Measurements from ENCODE around the gene MAP4K4.

The MAP4K4 gene

DNA sequence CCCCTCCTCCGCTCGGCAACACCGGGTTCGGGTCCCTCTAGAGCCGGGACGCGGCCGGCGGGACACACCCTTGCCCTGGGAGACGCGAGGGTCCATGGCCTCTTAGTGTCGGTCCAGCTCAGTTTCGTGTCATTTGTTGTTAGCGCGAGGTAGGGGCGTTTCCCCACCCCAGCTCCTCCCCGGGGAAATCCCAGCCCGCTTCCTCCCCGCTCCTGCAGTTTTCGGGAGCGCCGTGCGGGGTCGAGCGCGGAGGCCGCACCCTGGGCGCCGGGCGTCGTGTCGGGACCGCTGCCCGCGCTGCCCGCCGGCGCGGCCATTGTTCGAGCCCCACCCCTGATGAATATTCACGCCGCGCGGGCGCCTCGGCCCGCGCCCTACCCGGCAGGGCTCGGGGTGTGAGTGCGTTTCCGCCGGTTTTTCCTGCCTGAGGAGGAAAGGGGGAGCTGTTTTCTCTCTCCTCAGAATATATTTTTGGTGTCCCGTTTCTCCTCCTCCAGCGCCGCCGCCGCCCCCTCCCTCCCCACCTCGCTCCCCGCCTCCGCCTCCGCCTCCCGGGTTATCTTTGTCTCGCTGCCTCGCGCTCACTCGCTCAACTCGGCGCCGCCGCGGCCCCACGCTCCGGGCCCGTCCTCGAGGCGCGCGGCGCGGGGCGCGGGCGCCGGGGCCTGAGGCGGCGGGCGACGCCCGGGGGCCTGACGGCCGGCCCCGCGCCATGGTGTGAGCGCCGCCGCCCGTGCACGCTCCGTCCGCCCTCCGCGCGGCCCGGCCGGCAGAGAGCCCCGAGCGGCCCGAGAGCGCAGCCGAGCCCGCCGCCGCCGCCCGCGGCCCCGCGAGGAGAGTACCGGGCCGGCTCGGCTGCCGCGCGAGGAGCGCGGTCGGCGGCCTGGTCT, at the start of gene MAP4K4:
Gene MAP4K4, plus strand, starts transcription at position 584 of the 890 bp plus-strand sequence. CDS start 374 bp downstream, outside the sequence.
- peak in 2 of 3 experiments; percentile 50 to 72 for DNase-seq (ENCODE audit: low read depth in 3 of 3)

DNA sequence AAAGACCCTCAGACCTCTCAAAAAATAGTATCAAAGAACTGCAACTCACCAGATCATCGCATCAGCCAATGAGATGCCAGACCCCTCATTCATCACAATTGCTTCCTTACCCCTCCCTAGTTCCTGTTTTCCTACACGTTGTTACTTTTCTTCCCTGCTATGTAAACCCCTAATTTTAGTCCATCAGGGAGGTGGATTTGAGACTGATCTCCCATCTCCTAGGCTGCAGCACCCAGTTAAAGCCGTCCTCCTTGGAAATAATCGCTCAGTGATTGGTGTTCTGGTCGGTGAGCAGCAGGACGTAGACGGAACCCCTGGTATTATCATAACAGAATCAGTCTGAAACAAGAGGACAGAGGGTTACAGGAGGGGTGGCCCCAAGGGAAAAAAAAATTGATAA, 44.0 kb upstream of the MAP4K4 start:
- DNase-seq (ENCODE audit: low read depth in 3 of 3), result no peak

DNA sequence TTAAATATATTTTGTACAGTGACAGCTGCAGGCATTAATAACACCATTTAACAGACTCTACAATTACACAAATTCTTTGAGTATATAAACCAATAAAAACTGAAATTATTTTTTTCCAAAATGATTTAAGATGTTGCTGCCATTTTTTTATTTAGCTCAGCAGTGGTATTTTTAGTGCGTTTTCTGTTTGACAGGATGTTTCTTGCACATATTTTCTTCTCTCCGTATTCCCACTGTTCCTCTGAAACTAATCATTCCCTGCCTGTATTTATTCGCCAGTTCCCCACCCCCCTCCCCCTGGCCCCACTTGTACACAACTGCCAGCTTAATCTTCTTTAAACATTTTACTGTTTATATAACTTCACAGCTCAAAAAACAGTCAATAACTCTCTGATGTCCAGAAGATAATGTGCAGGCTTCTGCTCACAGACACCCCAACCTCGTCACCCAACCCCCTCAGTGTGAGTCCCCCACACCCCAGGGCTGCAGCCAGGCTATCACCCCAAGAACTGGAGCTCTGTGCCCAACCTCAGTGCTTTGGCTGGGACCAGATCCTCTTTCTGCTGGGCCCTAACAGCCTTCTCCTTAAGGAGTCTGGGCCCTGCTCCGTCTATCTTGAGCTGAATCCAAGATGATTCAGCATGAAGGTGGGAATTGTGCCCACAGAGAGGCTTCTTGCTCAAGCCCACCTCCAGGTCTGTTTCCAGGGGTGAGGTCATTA, 41.6 kb upstream of the MAP4K4 start:
- no peak for DNase-seq (ENCODE audit: low read depth in 3 of 3)

DNA sequence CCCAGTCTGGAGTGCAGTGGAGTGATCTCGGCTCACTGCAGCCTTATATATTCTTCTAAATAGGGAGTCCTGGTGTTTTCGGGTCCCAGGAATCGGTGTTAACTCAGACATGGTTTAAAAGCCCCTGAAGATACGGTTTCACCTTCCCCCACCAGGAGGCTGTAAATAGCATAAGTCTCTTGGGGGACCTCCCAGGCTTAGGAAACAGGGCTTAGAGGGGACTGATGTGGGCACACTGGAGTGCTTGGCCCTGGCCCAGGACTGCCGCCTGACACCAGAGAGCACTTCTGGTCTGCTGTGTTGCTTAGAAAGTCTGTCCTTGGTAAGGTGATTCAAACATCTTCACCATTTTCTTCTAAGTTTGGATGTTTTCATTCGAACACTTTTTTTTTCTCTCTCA, 39.7 kb upstream of the MAP4K4 start:
- DNase-seq (ENCODE audit: low read depth in 3 of 3), result no peak

DNA sequence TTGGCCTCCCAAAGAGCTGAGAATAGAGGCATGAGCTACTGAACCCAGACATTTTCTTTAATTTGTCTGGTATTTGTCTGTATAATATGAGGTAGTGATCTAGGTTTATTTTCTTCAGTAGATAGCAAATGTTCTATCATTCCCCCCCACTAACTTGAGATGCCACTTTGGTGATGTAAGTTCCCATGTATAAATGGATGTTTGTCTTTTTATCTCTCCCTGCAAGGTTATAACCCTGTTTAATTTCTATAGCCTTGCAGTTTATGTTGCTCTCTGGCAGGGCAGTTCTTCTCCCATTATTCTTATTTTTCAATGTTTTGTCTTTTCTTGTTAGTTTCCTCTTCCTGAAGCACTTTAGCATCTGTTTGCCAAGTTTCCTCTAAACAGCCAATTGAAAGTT, 39.1 kb upstream of the MAP4K4 start:
- DNase-seq (ENCODE audit: low read depth in 3 of 3), result no peak

DNA sequence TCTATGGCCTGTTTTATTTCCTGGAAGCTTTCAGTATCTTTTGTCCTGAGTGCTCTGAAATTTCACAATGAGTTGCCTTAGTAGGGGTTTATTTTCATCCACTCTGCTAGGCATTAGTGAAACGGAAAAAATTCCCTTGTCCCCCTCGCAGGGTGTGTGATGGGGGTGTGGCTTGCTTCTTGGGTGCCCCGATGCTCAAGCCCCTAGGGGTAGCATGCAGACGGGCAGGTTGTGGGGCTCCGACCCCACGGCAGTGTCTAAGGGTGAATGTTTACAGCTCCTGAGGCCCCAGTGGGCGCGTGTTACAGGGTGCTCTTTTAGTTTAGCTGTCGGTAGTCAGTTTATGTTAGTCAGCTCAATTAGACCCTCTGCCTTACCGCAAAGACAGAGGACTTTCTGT, 32.2 kb upstream of the MAP4K4 start:
- DNase-seq (ENCODE audit: low read depth in 3 of 3), result no peak

DNA sequence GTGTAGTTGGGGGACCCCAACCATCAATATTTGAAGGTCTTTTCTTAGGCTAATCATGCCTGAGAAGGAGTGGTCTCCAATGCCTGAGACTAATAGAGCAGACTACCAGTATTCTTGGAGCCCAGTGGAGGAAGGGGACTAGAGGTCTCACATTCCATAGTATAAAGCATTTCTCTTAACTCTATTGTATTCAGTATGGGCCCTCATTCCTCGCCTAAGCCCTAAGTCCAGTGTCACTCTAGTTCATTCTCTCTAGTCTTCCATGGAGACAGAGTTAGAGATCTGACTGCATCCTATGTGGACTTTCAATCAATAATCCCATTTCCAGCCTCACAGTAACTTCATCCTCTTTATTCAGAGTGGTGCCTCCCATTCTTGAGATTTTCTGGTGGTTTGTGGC, 29.7 kb upstream of the MAP4K4 start:
- DNase-seq (ENCODE audit: low read depth in 3 of 3), result no peak

DNA sequence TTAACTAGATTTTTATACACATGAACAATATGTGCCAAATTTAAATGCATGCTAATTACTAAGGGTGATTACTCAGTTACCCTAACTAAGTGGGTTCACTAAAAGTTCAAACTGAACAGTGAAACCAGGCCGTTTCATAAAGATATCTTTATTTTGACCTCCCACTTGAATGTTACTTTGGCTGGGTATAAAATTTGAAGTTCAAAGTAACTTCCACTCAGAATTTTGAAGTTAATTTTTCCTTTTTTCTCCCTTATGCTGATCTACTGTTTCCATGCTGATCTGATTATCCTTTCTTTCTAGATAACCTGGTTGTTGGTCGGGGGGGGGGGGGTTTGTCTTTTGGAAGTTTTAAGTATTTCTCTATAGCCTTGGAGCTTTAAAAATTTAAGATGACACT, 25.5 kb upstream of the MAP4K4 start:
- no peak for DNase-seq (ENCODE audit: low read depth in 3 of 3)

DNA sequence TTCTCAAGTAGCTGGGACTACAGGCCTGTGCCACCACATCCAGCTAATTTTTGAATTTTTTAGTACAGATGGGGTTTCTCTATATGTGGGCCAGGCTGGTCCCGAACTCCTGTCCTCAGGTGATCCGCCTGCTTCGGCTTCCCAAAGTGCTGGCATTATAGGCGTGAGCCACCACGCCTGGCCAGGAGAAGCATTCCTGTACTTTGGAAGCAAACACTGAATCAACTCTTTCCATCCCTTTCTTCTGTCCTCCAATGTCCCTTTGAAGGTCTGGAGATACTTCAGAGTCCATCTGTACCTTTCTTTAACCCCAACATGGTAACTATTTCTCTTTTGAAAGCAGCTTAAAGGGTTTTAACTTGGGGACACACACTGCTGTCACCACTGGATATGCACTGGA, 23.6 kb upstream of the MAP4K4 start:
- DNase-seq (ENCODE audit: low read depth in 3 of 3), result no peak

DNA sequence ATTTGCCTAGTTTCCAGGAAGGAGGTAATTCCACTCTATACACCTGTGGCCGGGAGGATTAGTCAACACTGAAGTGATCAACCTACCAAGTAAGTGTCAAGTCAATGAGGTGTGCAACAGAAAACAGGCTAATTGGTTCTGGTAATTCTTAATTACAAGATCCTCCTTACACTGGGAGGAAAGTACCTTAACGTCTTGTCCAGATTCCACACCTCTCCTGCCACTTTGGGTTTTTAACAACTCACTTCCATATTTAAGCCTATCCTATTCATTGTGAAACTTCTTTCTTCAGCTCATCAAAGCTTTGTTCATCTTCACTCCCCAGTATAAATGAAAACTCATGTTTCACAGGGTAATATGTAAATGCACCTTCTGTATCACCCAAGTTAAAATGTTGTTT, 22.0 kb upstream of the MAP4K4 start:
- DNase-seq (ENCODE audit: low read depth in 3 of 3), result no peak

DNA sequence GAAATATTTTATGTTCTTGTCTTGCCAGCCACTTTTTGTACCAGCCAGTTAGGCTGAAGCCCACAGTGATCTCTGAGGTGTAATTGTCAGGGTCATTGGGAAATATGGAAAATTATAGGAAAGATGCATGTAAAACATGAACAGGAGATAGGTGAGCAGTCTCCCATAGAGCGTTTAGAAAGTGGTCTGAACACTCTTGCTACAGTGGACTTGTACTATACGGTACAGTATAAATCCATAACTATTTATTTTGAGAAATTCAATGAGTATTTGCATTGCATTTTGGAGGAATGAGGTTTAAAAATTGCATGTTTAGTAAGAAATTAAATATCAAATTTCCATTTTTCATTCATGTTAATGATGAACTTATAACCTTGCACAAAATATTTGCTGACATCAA, 20.8 kb upstream of the MAP4K4 start:
- no peak for DNase-seq (ENCODE audit: low read depth in 3 of 3)

DNA sequence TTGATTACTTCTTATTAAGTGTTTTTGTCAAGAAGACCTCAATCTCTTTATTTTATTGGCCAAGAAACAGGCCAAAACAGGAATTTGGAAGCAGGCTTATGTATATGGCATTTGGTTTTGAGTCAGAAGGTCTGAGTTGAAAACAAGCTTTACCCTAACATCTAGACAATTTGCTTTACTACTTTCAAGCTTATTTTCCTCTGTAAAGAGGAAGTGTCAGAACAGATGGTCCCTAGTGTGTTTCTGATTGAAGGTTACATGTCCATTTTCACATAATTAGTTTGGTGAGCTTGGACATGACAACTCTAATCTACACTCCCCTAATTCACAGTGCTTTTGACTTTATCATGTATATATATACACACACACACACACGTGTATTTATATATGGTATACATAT, 19.8 kb upstream of the MAP4K4 start:
- DNase-seq (ENCODE audit: low read depth in 3 of 3), result no peak

DNA sequence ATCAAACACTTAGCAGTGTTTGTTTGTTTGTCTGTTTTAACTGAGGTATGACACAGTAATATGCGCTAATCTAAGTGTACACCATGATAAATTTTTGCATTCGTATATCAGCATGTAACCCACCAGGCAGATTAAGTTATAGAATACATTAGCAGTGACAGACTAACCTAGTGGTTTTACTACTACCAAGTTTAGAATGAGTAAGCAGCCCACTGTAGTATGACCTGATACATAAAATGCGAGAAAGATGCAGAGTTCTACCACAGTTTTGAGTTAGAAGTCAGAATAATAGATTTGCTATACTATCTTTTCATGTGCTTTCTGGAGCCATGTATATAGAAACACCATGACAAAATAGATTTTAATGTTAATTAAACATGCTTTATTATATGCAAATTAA, 19.1 kb upstream of the MAP4K4 start:
- no peak for DNase-seq (ENCODE audit: low read depth in 3 of 3)

DNA sequence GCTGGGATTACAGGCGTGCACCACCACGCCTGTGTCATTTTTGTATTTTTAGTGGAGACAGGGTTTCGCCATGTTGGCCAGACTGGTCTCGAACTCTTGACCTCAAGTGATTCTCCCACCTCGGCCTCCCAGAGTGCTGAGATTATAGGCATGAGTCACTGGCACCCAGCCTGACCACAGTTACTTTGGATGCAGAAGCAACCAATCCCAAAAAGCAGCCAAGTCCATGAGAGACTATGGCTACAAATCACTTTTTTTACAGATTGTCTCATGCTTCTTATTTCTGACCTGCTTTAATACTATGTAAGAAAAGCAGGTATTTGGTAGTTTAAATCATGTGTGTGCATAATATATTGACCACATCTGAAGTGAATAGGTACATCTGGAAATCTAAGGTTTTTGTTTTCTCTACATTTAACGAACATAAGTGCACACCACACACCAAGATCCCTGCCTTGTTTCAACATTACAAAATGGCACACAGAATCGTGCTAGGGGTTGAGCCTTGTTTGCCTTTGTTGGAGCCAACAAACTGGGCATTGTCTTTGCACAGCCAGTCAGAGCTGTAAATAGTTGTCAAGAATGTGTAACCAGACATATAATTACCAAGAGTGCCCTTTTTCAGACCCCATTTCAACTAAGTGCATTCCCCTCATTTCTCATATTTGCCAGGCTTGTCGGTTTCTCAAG, 18.3 kb upstream of the MAP4K4 start:
- DNase-seq (ENCODE audit: low read depth in 3 of 3), result no peak

DNA sequence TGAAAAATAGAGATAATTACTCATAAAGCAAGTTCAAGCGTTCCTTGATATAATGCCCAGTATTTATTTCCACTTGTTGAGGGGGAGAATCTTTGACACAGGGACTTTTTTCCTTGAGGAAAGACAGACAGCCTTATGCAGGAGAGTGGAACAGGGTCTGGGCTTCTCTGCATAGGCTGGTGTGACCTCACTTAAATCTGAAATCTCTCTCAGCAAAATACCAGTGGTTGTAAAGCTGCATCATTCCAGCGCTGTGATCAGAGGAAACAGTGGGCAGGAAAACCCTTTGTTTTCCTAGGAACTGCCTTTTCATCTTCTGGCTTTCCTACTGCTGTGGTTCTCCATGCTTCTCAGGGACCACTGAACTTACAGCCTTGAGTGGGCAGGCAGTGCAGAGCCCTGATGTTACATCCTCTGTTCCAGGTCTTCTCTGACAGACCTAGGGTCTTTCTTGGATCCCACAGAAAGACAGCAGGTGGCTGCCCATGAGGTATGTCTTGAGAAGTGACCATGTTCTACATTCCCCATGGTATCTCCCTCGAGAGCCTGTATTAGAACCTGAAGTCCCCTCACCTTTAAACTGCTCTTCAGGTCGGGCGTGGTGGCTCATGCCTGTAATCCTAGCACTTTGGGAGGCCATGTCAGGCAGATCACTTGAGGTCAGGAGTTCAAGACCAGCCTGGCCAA, 17.6 kb upstream of the MAP4K4 start:
- DNase-seq (ENCODE audit: low read depth in 3 of 3), result no peak

DNA sequence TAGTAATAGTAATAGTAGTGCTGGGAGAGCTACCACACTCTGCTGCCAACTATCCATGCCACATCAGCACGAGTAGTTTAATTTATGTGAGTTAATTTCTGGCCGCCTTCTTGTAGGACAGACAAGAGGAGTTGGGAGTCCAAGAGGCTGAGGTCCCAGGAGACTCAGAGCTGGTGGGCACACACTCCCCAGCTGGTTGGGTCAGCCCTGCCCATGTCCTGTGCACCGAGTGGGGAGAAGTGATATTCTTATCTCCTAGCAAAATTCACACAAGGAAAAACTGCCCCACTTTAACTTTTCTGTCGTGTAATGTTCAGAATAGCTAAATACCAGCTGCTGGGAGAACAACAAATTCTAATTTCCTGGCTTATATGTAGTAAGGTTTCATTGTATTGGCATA, 15.2 kb upstream of the MAP4K4 start:
- no peak for DNase-seq (ENCODE audit: low read depth in 3 of 3)

DNA sequence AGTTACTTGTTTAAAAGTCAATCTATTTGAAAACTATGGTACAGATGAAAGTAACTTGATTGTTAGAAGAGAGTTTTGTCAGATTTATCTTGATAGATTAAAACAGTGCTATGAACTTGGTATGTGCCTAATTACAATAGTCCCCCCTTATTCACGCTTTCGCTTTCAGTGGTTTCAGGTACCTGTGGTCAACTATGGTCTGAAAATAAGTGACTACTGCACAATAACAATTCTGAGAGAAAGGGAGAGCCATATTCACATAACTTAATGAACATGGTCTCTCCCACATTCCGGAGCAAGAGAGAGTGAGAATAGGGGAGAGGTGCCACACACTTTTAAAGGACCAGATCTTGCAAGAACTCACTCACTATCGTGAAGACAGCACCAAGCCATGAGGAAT, 13.2 kb upstream of the MAP4K4 start:
- no peak for DNase-seq (ENCODE audit: low read depth in 3 of 3)

DNA sequence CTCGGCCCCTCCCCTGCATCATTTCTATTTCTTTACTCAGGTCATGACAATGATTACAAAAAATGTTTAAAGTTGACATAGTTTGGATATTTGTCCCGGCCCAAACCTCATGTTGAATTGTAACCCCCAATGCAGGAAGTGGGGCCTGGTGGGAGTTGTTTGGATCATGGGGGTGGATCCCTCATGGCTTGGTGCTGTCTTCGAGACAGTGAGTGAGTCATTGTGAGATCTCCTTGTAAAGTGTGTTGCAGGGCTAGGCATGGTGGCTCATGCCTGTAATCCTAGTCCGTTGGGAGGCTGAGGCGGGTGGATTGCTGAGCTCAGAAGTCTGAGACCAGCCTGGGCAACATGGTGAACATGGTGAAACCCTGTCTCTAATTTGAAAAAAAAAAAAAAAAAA, 9.2 kb upstream of the MAP4K4 start:
- DNase-seq (ENCODE audit: low read depth in 3 of 3), result no peak

DNA sequence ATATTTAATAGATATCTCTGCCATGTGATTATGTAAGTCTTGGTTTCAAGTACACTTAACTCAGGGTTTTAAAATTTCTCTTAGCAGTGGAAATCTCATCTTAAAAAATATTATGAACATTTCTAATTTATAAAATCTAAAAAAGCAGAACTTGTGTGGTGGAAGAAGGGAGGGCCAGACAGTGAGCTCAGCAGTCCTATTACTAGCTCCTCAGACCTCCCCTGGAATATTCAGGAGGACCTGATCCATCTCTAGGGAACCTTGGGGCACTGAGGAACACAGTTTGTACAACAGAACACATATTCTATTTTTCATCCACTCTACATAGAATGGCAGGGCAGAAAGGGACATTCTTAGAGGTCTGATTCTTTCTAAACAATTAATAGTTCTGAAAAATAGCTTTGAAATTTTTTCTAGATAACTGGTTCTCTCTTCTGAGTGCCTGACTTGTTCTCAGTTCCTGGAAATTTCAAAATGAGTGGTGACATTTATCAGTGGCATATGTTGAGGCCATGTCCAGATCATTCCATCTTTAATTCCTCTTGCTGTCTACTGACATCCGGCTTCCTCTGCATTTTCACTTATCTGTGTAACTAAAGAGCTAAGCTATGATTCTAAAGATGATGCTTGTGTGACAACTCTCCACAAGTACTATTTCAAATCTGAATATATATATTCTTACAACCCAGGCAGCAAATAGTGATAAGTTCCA, 8.2 kb upstream of the MAP4K4 start:
- DNase-seq (ENCODE audit: low read depth in 3 of 3), result no peak

DNA sequence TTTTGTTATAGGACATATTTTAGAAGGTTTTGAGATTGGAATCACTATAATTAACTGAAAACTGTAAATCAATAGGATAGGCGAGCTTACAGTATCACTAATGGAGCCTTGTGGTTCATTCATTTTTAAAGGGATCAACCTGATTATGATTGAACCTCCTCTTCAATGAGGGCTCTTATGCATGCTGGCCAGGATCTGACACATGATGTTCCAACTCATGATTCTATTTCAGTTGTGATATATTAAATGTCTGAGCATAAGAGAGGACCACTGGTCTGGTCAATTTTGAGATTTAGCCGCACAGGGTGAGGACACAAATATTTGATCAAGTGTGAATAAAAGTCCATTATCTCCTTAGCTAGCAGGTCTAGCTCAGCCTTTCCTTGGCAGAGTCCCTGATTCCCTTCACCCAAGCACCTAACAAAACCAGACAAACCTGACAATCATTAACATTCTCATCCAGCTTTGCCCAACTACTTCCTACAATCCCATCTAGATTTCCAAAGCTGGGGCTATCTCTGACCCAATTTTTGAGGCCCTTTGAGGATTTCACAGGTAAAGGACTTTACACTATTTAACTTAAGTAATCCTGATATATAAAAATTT, 6.9 kb upstream of the MAP4K4 start:
- no peak for DNase-seq (ENCODE audit: low read depth in 3 of 3)

DNA sequence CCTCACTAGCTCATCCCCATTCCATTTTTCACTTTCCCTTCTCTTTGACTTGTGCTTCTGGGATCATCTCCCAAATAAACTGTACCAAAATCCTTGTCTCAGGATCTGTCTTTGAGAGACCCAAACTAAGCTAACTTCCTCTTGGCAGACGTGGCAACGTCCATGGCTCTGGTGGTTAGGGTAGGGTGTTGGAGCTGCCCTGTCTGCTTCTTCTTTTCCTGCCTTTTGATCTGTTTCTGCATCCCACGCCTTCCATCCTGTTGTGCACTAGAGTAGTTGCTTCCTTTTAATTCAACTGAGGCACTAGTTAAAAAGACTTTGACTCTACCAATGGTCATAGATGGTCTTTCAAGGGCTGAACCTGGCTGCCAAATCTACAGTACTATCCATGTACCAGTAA, 5.5 kb upstream of the MAP4K4 start:
- no peak for DNase-seq (ENCODE audit: low read depth in 3 of 3)

Measured in stimulated activated CD4-positive, alpha-beta T cell treated with anti-CD3 and anti-CD28 coated beads, TNF-alpha, amount 100 ng/mL, for 24 hours (primary cell).